GM18505 (cell line): ENCODE measurements around the gene PHLPP1.

Experiments
- ATAC-seq: cut with Tn5 transposase; IDR thresholded peaks from one replicate; pipeline ENCODE4 v1.9.1; 2021; ENCODE audit not compliant: unreplicated experiment
- POLR2A ChIP-seq: IDR thresholded peaks from 4 replicates; pipeline ENCODE4 v1.6.1; 2011; ENCODE audit warnings: borderline replicate concordance; ENCODE audit not compliant: insufficient read depth, insufficient read length; ENCODE audit errors: extremely low read depth

Gene PHLPP1

DNA sequence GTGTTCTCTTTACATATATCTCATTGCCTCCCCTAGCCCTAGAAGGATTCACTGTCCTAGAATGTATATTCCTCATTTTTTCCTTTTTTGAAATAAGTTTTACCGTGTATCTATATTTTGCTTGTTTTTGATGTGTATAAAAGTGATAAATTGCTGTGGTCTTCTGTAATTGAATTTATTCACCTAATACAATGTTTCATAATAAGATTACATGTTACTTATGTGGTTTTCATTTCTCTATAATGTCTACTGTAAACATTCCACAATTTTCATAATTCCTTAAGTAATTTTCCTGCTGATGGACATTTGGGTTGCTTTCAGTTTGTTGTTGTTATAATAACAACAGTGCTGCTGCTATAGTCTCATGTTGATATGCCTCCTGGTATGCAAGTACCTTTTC is 118.2 kb downstream of the PHLPP1 start:
- no peak for ATAC-seq
- TF ChIP-seq POLR2A: no peak

DNA sequence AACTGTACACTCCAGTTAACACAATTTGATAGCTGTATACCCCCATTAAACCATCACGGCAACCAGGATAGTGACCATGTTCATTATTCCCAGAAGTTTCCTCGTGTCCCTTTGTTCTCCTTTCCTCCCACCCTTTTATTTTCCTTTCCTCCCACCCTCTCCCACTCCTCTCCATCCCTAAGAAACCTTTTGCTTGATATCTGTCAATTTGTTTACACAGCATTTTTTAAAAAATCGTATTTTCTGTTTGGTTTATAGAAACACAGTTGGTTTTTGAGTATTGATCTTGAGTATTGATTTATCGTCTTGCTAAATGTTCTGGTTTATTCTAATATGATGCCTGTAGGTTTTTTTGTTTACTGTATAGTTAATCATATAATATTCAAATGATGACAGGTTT is 119.4 kb downstream of the PHLPP1 start:
- TF ChIP-seq POLR2A: no peak
- no peak for ATAC-seq

GRCh38 chr18:62837011-62837410 is 121.7 kb downstream of the PHLPP1 start:
- no peak for ATAC-seq
- no peak for TF ChIP-seq POLR2A

GRCh38 chr18:62838475-62839098 is 123.2 kb downstream of the PHLPP1 start:
- peak; percentile 56 for ATAC-seq
- TF ChIP-seq POLR2A: no peak

DNA sequence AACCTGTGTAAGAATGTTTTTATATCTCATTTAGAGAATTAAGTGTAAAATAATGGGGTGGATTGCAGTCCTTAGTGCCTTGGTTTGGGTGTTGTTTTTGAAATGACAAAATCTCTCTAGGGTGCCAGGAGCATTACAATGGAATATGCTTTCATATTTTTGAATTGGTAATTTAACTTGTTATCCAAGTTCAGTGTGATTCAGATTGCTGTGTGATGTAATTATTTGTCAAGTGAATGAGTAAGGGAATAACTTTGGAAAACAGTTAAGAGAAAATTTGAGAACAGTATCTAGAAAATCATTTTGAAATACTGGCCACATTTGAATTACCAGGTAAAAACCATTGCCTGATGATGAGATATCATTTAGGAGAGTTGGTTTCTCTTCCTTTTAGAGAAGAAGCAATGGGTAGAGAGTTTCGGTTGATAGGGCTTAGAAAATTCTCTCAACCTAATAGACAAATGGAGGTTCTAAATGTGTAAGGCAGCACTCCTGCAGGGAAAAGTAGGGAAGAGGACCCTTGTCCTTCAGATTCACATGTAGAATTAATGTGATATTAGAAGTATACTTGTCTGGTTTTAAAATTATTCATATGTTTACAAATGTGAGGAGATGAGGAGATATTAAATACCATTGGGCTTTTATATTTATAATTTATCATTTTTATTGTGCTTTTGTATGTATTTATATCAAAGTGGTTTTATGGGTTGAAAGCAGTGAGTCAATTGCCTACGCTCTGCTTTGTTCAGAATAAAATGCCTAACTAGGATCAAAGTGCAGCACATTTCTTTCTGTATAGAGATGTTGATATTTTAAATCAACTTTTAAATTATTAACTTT is 124.8 kb downstream of the PHLPP1 start:
- no peak for ATAC-seq
- no peak for TF ChIP-seq POLR2A

DNA sequence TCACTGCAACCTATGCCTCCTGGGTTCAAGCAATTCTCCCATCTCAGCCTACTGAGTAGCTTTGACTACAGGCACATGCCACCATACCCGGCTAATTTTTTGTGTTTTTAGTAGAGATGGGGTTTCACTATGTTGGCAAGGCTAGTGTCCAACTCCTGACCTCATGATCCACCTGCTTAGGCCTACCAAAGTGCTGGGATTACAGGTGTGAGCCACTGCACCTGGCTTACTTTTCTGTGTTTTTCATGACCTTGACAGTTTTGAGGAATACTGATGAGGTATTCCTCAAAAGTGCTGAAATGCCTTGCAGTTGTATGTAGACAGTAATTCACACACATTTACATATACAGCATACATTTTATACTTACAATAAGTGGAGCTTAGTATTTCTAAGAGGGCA is 126.1 kb downstream of the PHLPP1 start:
- no peak for TF ChIP-seq POLR2A
- no peak for ATAC-seq

DNA sequence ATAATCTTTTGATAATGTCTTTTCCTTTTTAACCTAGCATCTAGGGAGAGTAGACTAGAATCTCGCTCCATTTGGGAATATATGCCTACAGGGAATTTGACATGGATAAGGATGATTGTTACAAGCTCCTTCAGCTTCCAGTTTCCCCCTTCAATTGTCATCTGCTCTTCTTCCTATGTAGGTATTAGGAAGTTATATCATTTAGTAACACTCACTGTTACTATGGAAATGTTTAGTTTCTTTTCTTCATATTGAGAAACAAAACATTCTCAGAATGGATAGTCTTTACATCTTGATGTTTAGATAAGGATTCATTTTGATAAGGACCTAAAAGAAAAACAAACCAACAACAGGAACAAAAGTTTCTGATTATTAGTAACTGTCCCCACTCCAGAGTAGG is 127.6 kb downstream of the PHLPP1 start:
- no peak for TF ChIP-seq POLR2A
- no peak for ATAC-seq

- TF ChIP-seq POLR2A: no peak
- ATAC-seq: peak; percentile 61
These were observed 129.7 kb downstream of the PHLPP1 start for GRCh38 chr18:62844850-62845643.

- ATAC-seq: no peak
- no peak for TF ChIP-seq POLR2A
These were observed 131.0 kb downstream of the PHLPP1 start for GRCh38 chr18:62846313-62846712.

DNA sequence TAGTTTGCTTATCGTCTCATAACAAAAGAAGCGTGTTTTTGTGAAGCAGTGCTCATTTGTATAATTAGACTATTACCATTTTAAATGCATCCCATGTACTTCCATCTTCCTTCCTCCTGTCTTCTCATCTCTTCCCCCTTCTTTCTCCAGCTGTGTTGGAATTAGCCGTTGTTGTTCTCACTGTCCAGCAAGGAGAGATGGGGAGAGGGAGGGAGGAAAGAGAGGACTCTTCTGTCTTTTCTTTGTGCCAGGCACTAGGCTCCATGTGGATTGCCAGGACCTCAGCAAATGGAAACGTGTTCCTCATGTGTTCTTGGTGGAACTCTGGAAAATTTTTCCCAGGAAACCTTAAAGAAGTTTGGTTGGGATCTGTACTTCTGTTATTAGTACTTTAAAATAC is 131.7 kb downstream of the PHLPP1 start:
- ATAC-seq: no peak
- no peak for TF ChIP-seq POLR2A

GRCh38 chr18:62848946-62849345 is 133.6 kb downstream of the PHLPP1 start:
- ATAC-seq: no peak
- no peak for TF ChIP-seq POLR2A

GRCh38 chr18:62850619-62851306 is 135.4 kb downstream of the PHLPP1 start:
- TF ChIP-seq POLR2A: no peak
- no peak for ATAC-seq

DNA sequence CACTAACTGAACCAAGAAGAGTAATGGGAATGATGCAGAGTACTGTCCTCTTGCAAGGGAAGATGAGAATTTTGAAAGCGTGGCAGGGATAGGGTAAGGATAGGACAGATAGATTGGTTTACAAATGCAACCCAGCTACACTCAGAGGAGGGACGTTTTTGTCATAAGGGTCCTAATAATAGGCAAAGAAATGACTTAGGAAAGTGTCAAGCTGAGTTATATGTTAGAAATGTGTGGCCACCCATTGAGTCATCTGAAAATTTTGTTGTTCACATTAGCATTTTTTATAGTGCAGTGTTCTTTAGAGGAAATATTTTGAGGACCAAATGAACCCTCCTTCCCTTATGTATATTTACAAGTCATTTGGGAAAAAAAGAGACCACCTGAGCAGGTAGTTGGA is 137.5 kb downstream of the PHLPP1 start:
- no peak for TF ChIP-seq POLR2A
- ATAC-seq: no peak
